Ishikawa (cell line): ENCODE measurements around the gene GAB2.

ENCODE experiments used
- CEBPB ChIP-seq: IDR thresholded peaks from 2 replicates; pipeline ENCODE4 v1.6.1; 2012
- CREB1 ChIP-seq: IDR thresholded peaks from 2 replicates; pipeline ENCODE4 v1.6.1; 2012; ENCODE audit warnings: low read depth
- EGR1 ChIP-seq: IDR thresholded peaks from 2 replicates; pipeline ENCODE4 v1.6.1; 2012
- EP300 ChIP-seq: IDR thresholded peaks from 2 replicates; pipeline ENCODE4 v1.6.1; 2012; ENCODE audit warnings: borderline replicate concordance
- FOXM1 ChIP-seq: IDR thresholded peaks from 2 replicates; pipeline ENCODE4 v1.6.1; 2012; ENCODE audit warnings: low read depth, borderline replicate concordance
- MAX ChIP-seq: IDR thresholded peaks from 2 replicates; pipeline ENCODE4 v1.6.1; 2012
- NFIC ChIP-seq: IDR thresholded peaks from 2 replicates; pipeline ENCODE4 v1.6.1; 2012
- RAD21 ChIP-seq: IDR thresholded peaks from 2 replicates; pipeline ENCODE4 v1.6.1; 2012; ENCODE audit warnings: low read depth
- REST ChIP-seq: IDR thresholded peaks from 2 replicates; pipeline ENCODE4 v1.6.1; 2012; ENCODE audit warnings: low read depth, mild to moderate bottlenecking
- TAF1 ChIP-seq: IDR thresholded peaks from 2 replicates; pipeline ENCODE4 v1.6.1; 2012; ENCODE audit warnings: low read depth, mild to moderate bottlenecking
- TCF12 ChIP-seq: IDR thresholded peaks from 2 replicates; pipeline ENCODE4 v1.6.1; 2012; ENCODE audit warnings: low read depth
- TEAD4 ChIP-seq: IDR thresholded peaks from 2 replicates; pipeline ENCODE4 v1.6.1; 2012
- USF1 ChIP-seq: IDR thresholded peaks from 2 replicates; pipeline ENCODE4 v1.6.1; 2012
- YY1 ChIP-seq: IDR thresholded peaks from 2 replicates; pipeline ENCODE4 v1.6.1; 2012; ENCODE audit warnings: low read depth
- ZBTB7A ChIP-seq: IDR thresholded peaks from 2 replicates; pipeline ENCODE4 v1.6.1; 2012; ENCODE audit warnings: low read depth

GAB2 gene

GRCh38 chr11:78427615-78428265 lies 10.1 kb upstream of the GAB2 start:
- no peak for TF ChIP-seq TAF1
- TF ChIP-seq EP300 = no peak
- no peak for TF ChIP-seq YY1
- no peak for TF ChIP-seq EGR1
- no peak for TF ChIP-seq ZBTB7A
- no peak for TF ChIP-seq NFIC
- TF ChIP-seq TEAD4 = no peak
- no peak for TF ChIP-seq CREB1
- TF ChIP-seq MAX = no peak
- no peak for TF ChIP-seq TCF12
- TF ChIP-seq USF1 = no peak
- TF ChIP-seq CEBPB = no peak
- TF ChIP-seq FOXM1 = no peak
- TF ChIP-seq REST = no peak
- no peak for TF ChIP-seq RAD21

- no peak for TF ChIP-seq TCF12
- no peak for TF ChIP-seq CREB1
- no peak for TF ChIP-seq TAF1
- TF ChIP-seq USF1 = no peak
- no peak for TF ChIP-seq FOXM1
- no peak for TF ChIP-seq REST
- no peak for TF ChIP-seq ZBTB7A
- no peak for TF ChIP-seq EP300
- no peak for TF ChIP-seq TEAD4
- no peak for TF ChIP-seq MAX
- TF ChIP-seq CEBPB = no peak
- TF ChIP-seq YY1 = no peak
- TF ChIP-seq NFIC = no peak
Measured at GRCh38 chr11:78426845-78427244, 9.2 kb upstream of the GAB2 start.

- TF ChIP-seq EP300 (no peak), MAX (no peak), CREB1 (no peak), NFIC (no peak), TEAD4 (no peak), ZBTB7A (no peak), YY1 (no peak), REST (no peak), TCF12 (no peak), CEBPB (no peak), RAD21 (no peak)
Measured at GRCh38 chr11:78425399-78426070, 7.9 kb upstream of the GAB2 start.
